Sigmoid colon (tissue), 4 donors: ENCODE results near the gene DTD1.

Source experiments
- CTCF ChIP-seq, 4 experiments: fragments of 450-650 bp in 3 of 4; fragments of 200-600 bp in 1 of 4; IDR thresholded peaks; one replicate each; pipeline ENCODE4 v1.5.1; 2016 to 2019; ENCODE audit warnings: antibody characterized with exemption in 4 of 4, mild to moderate bottlenecking in 3 of 4, moderate library complexity in 2 of 4
- EP300 ChIP-seq, 4 donors: sonication (generic); formaldehyde crosslinking; IDR thresholded peaks; one replicate each; pipeline ENCODE4 v1.6.1; 2017; ENCODE audit warnings: antibody characterized with exemption in 4 of 4

- no peak for TF ChIP-seq CTCF (IDR thresholded peaks at IDR 0.05)
- no peak for TF ChIP-seq EP300 (IDR thresholded peaks at IDR 0.05)
Measured at GRCh38 chr20:18589941-18590674, 2.3 kb downstream of the DTD1 start.
